ENCODE data around the gene CLDN12.

CLDN12 gene

GRCh38 chr7:90407484-90407821 lies 4.2 kb downstream of the CLDN12 start:
- Histone ChIP-seq H3K4me1 (peaks cover 5% of the 10 kb centered on the region), H3K27me3 (no peaks in the 10 kb centered on the region), H3K4me3 (ENCODE audit: low read depth, low read length) (no peak overlapping the region), H3K36me3 (peaks cover 25% of the 10 kb centered on the region), H3K9me3 (no peaks in the 10 kb centered on the region)
- no peak for DNase-seq
- no peak for TF ChIP-seq CTCF (IDR thresholded peaks at IDR 0.05; ENCODE audit: low read depth, low read length)

- no peak for DNase-seq
- Histone ChIP-seq H3K36me3 (peaks cover 25% of the 10 kb centered on the region), H3K9me3 (no peaks in the 10 kb centered on the region), H3K27me3 (no peaks in the 10 kb centered on the region), H3K4me3 (ENCODE audit: low read depth, low read length) (no peak overlapping the region), H3K4me1 (no peaks in the 10 kb centered on the region)
- TF ChIP-seq CTCF (IDR thresholded peaks at IDR 0.05; ENCODE audit: low read depth, low read length), result no peak
Observed at GRCh38 chr7:90408142-90408541, 4.9 kb downstream of the CLDN12 start.

GRCh38 chr7:90409667-90410066 lies 6.4 kb downstream of the CLDN12 start:
- H3K4me1 ChIP-seq, result no peaks in the 10 kb centered on the region
- no peaks in the 10 kb centered on the region for H3K9me3 ChIP-seq
- H3K27me3 ChIP-seq, result no peaks in the 10 kb centered on the region
- DNase-seq, result no peak
- no peak for TF ChIP-seq CTCF (IDR thresholded peaks at IDR 0.05; ENCODE audit: low read depth, low read length)
- H3K4me3 ChIP-seq (ENCODE audit: low read depth, low read length), result no peak overlapping the region
- H3K36me3 ChIP-seq, result peaks cover 28% of the 10 kb centered on the region

- H3K9me3 ChIP-seq, result no peaks in the 10 kb centered on the region
- TF ChIP-seq CTCF (IDR thresholded peaks at IDR 0.05; ENCODE audit: low read depth, low read length), result no peak
- H3K4me3 ChIP-seq (ENCODE audit: low read depth, low read length), result no peak overlapping the region
- no peaks in the 10 kb centered on the region for H3K27me3 ChIP-seq
- peaks cover 18% of the 10 kb centered on the region for H3K36me3 ChIP-seq
- no peaks in the 10 kb centered on the region for H3K4me1 ChIP-seq
- no peak for DNase-seq
Observed at GRCh38 chr7:90411510-90411909, 8.2 kb downstream of the CLDN12 start.

GRCh38 chr7:90412458-90413184 lies 9.4 kb downstream of the CLDN12 start:
- H3K4me1 ChIP-seq, result no peaks in the 10 kb centered on the region
- no peaks in the 10 kb centered on the region for H3K9me3 ChIP-seq
- H3K36me3 ChIP-seq, result peaks cover 14% of the 10 kb centered on the region
- no peak overlapping the region for H3K4me3 ChIP-seq (ENCODE audit: low read depth, low read length)
- H3K27me3 ChIP-seq, result no peaks in the 10 kb centered on the region
- DNase-seq, result peak; percentile 52
- TF ChIP-seq CTCF (IDR thresholded peaks at IDR 0.05; ENCODE audit: low read depth, low read length), result peak; percentile 53

- DNase-seq, result no peak
- H3K4me3 ChIP-seq (ENCODE audit: low read depth, low read length), result no peak overlapping the region
- peaks cover 11% of the 10 kb centered on the region for H3K36me3 ChIP-seq
- no peak for TF ChIP-seq CTCF (IDR thresholded peaks at IDR 0.05; ENCODE audit: low read depth, low read length)
- H3K4me1 ChIP-seq, result no peaks in the 10 kb centered on the region
- no peaks in the 10 kb centered on the region for H3K9me3 ChIP-seq
- no peaks in the 10 kb centered on the region for H3K27me3 ChIP-seq
Observed at GRCh38 chr7:90413185-90413528, 9.9 kb downstream of the CLDN12 start.
